22Rv1 (cell line): ENCODE measurements around the gene ANKZF1.
A peak's percentile ranks its signal among the peaks of the same experiment; 100 is the strongest.
"Not testable (repeated sequence)": the region's sequence is repeated elsewhere in the genome, so short reads cannot be mapped to it uniquely, and the experiment has no call there.

Experiments used
- H3K27ac ChIP-seq: fragments of 450-650 bp; 2 replicates; pipeline ENCODE4 v1.5.1; 2017
- ZFX ChIP-seq: fragments of 450-650 bp; IDR thresholded peaks from 2 replicates; pipeline ENCODE4 v1.6.1; 2017; ENCODE audit warnings: antibody characterized with exemption, borderline replicate concordance
- TF ChIP-seq, protein P1 (sequence below): fragments of 450-650 bp; IDR thresholded peaks from 2 replicates; pipeline ENCODE4 v1.5.1; 2017; ENCODE audit warnings: mild to moderate bottlenecking

The ANKZF1 gene

DNA sequence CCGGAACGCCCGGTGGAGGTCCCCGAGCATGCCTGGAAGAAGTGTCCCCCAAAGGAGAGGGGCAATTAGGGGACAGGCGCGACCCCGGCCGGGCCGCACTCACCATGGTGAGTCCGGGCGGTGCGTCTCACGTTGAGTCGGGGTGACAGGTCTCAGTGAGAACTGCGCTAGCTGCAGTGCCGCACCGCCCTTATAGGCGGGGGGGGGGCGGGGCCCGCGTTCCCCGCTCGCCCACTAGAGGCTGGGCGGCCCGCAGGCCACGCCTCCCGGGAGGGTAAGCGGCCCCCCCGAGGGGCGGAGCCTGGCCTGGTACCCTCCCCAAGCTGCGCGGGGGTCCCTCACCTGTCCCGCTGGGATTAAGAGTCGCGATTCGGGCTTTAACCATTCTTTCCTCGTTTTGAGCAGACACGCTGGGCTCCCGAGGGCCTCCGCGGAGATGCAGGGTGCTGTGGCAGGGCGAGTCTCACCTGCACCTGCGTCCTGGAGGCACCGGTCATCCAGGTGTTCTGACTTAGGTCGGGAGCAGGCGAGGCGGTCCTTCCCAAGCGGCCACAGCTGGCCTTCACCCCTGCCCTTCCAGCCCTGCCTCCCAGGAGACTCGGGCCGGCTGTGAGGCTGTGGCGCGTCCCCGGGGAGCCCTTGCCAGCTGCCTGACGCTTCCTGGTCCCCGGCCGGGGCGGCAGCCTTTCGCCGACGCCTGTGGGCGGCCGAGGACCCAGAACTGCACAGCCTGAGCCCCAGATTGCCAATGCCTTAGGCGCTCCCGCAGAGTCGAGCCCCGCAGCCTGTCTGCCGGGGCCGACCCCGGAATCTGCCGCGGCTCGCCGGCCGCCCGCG is 24.4 kb downstream of the ANKZF1 start, which contains the start of gene TUBA4A:
Gene TUBA4A (minus strand): TSS at position 166 of the 837 bp plus-strand sequence. CDS start 60 bp downstream, at position 106.
- no peak for TF ChIP-seq ZFX
- TF ChIP-seq, protein P1, sequence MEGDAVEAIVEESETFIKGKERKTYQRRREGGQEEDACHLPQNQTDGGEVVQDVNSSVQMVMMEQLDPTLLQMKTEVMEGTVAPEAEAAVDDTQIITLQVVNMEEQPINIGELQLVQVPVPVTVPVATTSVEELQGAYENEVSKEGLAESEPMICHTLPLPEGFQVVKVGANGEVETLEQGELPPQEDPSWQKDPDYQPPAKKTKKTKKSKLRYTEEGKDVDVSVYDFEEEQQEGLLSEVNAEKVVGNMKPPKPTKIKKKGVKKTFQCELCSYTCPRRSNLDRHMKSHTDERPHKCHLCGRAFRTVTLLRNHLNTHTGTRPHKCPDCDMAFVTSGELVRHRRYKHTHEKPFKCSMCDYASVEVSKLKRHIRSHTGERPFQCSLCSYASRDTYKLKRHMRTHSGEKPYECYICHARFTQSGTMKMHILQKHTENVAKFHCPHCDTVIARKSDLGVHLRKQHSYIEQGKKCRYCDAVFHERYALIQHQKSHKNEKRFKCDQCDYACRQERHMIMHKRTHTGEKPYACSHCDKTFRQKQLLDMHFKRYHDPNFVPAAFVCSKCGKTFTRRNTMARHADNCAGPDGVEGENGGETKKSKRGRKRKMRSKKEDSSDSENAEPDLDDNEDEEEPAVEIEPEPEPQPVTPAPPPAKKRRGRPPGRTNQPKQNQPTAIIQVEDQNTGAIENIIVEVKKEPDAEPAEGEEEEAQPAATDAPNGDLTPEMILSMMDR = no peak
- H3K27ac ChIP-seq = peak within 1 kb of the TSS; percentile 36

DNA sequence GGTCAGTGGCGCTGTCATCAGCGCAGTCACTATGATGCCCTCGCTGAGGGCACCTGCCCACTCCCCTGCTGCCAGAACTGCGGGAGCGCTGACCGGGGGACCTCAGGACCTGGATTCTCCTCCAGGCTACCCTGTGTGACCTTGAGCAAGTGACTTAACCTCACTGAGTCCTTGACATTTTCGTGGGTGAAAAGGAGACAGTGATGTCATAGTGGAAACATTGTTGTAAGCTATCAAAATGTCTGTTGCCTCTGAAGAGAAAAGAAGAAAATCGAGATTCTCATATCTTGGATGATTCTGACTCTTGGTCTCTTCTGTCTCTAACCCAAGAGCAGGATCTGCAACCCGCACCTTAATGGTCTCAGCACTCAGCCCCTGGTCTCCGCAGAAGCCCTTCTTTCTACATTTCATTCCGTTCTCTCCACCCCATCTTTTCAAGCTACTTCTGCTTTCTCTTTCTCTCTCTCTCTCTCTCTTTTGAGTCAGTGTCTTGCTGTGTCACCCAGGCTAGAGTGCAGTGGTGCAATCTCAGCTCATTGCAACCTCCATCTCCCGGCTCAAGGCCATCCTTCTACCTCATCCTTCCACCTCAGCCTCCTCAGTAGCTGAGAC is 25.1 kb downstream of the ANKZF1 start:
- TF ChIP-seq ZFX = no peak
- TF ChIP-seq, protein P1 = peak; percentile 27
- H3K27ac ChIP-seq = no peak overlapping the region

DNA sequence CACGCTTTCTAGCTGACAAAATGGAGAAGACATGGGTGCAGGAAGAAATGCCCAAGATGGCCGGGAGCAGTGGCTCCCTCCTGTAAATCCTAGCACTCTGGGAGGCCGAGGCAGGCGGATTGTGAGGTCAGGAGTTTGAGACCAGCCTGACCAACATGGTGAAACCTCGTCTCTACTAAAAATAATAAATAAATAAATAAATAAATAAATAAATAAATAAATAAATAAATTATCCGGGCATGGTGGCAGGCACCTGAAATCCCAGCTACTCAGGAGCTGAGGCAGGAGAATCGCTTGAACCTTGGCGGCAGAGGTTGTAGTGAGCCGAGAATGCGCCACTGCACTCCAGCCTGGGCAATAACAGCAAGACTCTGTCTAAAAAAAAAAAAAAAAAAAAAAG is 29.3 kb downstream of the ANKZF1 start:
- H3K27ac ChIP-seq = not testable (repeated sequence)

DNA sequence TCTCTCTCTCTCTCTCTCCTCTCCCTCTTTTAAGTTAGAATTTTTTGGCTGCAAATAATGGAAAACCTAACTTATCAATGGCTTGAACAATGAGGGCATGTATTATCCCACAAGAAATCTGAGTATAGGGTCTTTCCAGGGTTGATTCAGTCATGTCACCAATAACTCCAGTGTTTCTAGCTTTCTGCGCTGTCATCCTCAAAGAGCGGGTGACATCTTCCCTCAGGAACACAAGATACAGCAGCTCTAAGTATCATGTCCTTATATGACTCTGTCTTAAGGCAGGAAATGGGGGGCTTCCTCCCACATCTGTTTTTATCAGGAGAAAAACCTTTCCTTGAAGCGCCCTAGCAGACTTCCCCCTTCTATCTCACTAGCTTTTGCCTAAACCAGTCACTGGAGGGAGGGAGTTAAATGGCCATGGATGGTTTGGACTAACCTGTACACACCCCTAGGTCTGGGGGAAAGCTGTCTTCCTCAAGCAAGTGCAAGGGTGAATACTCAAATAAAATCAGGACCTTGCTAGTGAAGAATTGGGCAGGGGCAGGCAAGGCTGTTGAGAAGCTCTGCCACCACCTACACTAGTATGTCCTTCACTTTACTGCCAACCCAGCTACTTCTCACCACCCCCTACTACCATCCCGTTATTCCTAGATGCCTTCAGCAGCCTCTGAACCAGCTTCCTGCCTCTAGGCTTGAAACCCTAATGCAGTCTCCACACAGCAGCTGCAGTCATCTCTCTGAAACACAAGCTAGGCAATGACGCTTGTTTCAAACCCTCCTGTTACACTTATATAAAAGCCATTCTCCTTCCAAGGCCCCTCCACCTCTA is 31.6 kb downstream of the ANKZF1 start:
- H3K27ac ChIP-seq = no peak overlapping the region
- TF ChIP-seq, protein P1 = no peak
- no peak for TF ChIP-seq ZFX

DNA sequence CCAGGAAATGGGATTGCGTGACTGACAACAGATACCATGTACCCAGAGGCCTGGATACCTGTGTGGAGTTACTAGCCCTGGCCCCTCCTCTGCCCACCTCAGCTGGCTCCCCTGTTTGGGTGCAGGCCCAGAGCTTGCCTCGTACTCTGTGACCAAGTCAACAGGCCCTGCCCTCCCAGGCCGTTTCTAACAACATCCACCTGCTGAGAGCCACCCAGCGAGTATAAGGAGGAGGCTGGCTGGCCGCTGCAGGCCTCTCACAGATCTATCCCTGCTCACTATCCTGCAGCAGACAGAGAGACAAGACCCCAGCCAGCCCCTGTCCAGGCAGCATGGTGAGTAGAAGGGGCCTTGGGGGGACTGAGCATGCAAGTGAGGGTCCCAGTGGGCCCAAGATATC is 36.6 kb downstream of the ANKZF1 start:
- H3K27ac ChIP-seq = no peak overlapping the region
- TF ChIP-seq ZFX = no peak
- TF ChIP-seq, protein P1 = no peak

DNA sequence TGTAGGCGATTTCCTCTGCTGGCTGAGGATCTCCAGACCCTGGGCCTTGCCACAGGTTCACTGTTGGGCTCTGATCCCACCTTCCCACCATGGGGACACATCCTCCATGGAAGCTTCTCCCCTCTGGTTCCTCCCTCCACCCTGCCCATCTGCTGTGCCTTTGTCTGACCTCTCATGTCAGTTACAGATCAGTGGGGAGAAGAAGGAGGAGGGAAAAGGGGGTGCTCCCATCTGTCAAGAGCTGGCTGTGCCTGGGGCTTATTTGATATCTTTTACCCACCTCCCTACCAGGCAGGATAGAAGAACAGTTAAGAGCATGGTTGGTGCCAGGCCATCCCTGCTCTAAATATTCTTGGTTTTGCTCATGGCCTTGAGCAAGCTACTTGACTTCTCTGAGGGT is 37.3 kb downstream of the ANKZF1 start:
- no peak overlapping the region for H3K27ac ChIP-seq
- TF ChIP-seq, protein P1 = no peak
- no peak for TF ChIP-seq ZFX

DNA sequence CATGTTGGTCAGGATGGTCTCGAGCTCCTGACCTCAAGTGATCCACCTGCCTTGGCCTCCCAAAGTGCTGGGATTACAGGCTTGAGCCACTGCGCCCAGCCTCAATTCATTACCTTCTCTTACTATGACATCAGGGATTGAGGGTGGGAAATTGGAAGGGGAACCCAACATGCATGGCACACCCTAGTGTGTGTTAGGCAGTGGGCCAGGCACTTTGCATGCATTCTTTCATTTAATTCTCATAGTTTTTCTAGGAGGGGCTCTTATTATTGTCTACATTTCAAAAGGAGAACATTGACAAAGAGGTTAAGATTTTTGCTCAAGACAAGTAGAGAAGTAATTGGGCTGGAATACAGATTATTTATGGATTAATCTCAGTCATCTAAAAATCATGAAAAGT is 38.7 kb downstream of the ANKZF1 start:
- H3K27ac ChIP-seq = no peak overlapping the region
- TF ChIP-seq, protein P1 = no peak
- no peak for TF ChIP-seq ZFX
